ENCODE results near the gene ARHGDIG.

ARHGDIG gene

DNA sequence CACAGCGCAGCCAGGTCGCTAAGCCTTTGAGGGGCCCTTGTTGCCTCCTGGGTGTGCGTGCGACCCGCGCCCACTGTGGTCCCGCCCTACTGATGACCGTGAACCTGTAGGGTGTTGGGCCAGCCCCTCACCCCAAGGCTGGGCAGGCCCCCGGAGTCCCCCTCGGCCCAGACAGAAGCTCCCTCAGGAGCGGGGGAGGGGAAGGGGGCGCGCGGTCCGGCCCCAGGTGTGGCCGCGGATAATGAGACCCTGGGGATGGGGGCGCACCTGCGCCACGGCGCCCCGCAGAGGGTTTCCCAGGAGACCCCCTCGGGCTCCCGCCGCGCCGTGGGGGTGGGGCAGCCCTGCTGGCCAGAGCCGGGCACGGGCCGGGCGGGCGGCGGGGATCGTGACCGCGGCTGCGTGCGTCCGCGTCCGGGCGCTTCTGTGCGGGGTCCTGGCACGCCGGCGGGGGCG, 358 bp upstream of the ARHGDIG start:
- FAIRE-seq (no peak), DNase-seq (ENCODE audit: low spot score) (no peak)

DNA sequence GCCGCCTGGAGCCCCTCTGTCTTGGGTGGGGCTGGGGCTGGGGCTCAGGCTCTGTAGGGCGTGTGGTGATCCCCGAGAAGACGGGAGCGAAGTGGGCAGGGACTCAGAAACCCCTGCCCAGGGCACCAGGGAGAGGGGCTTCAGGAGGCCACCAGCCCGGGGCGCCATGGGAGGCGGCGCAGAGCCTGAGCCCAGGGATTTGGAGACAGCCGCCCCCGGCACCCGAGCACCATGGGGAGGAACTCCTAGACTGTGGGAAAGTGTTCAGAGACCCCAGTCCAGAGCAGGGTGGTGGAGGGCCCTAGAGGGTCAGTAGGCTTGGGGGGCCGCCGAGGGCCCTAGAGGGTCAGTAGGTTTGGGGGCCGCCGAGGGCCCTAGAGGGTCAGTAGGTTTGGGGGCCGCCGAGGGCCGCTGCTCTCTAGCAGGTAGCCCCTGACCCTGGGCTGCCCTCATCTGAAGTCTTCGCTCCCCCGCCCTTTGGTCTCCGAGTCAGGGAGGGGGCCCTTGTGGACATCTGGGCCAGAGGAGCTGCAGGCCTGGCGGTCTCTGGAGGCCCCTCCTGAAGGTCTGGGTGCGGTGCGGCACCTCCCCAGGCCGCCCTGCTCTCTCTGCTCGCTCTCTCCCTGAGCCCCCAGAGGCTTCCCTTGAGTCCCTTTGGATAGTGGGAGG, 734 bp downstream of the ARHGDIG start:
- FAIRE-seq = no peak

DNA sequence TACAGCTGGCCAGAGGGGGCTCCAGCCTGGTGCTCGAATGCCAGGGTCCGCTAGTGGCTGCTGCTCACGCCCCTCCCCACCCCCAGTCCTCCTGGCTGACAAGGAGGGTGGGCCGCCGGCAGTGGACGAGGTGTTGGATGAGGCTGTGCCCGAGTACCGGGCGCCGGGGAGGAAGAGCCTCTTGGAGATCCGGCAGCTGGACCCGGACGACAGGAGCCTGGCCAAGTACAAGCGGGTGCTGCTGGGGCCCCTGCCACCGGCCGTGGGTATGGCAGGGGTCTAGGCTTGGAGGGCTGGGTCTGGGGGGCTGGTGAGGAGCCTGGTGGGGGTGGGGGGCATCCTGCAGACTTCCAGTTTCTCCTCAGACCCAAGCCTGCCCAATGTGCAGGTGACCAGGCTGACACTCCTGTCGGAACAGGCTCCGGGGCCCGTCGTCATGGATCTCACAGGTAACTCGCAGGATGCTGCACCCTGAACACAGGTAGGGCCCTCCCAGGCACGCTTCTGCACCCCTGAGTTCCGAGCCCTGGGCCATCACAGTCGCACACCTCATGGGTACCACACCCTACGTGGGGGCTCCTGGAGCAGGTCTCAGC, 1.4 kb downstream of the ARHGDIG start:
- FAIRE-seq (no peak), DNase-seq (ENCODE audit: low spot score) (no peak)

More for the DNA sequence above, 734 bp downstream of the ARHGDIG start:
- DNase-seq (ENCODE audit: low spot score) = no peak

GRCh38 chr16:282491-282890, 2.1 kb downstream of the ARHGDIG start:
- no peak for DNase-seq (ENCODE audit: low spot score)
- no peak for FAIRE-seq

DNA sequence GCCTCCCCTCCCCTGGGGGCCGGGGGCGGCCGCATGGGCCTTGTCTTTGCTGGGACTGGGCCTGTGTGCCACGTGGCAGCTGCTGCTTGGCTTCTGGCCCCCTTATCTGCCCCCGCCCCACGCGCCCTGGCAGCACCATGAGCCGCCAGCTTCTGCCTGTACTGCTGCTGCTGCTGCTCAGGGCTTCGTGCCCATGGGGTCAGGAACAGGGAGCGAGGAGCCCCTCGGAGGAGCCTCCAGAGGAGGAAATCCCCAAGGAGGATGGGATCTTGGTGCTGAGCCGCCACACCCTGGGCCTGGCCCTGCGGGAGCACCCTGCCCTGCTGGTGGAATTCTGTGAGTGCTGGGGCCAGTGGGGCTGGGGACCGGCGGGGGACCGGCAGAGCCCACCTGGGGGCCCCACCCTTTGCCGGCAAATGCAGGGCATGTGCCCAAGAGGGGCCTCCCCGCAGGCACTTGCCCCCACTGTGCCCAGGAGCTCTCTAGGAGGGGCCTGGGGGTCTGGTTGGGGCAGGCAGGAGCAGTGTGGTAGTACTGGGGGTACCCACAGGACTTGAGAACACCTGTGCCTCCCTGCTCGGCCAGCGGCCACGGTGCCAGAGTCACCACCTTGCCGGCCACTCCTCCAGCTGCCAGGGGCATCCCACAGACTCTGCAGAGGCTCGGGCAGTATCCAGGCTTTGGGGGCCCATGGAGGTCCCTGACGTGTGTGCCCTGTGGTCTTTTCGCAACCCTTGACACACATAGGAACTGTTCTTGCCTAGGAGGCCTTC, 2.8 kb downstream of the ARHGDIG start, which contains the start of gene PDIA2:
Gene PDIA2 (plus strand): TSS at position 132 of the 773 bp plus-strand sequence. CDS start 6 bp downstream, at position 138.
- no peak for FAIRE-seq
- no peak for DNase-seq (ENCODE audit: low spot score)

- DNase-seq (ENCODE audit: low spot score) = no peak
- FAIRE-seq = no peak
These were observed 4.1 kb downstream of the ARHGDIG start for GRCh38 chr16:284204-285120.

- DNase-seq (ENCODE audit: low spot score) = peak; percentile 79
These were observed 5.0 kb downstream of the ARHGDIG start for GRCh38 chr16:285146-286055.

GRCh38 chr16:286491-287297, 6.3 kb downstream of the ARHGDIG start:
- FAIRE-seq = no peak
- no peak for DNase-seq (ENCODE audit: low spot score)

More at GRCh38 chr16:285146-286055, 5.0 kb downstream of the ARHGDIG start:
- peak; percentile 86 for FAIRE-seq

- no peak for DNase-seq (ENCODE audit: low spot score)
- no peak for FAIRE-seq
These were observed 7.0 kb downstream of the ARHGDIG start for GRCh38 chr16:287298-287811.

- DNase-seq (ENCODE audit: low spot score) (no peak), FAIRE-seq (no peak)
These were observed 7.9 kb downstream of the ARHGDIG start for GRCh38 chr16:287981-288920.

GRCh38 chr16:289395-289997, 9.1 kb downstream of the ARHGDIG start:
- DNase-seq (ENCODE audit: low spot score) (no peak), FAIRE-seq (no peak)

GRCh38 chr16:290015-290680, 9.8 kb downstream of the ARHGDIG start:
- no peak for FAIRE-seq

DNA sequence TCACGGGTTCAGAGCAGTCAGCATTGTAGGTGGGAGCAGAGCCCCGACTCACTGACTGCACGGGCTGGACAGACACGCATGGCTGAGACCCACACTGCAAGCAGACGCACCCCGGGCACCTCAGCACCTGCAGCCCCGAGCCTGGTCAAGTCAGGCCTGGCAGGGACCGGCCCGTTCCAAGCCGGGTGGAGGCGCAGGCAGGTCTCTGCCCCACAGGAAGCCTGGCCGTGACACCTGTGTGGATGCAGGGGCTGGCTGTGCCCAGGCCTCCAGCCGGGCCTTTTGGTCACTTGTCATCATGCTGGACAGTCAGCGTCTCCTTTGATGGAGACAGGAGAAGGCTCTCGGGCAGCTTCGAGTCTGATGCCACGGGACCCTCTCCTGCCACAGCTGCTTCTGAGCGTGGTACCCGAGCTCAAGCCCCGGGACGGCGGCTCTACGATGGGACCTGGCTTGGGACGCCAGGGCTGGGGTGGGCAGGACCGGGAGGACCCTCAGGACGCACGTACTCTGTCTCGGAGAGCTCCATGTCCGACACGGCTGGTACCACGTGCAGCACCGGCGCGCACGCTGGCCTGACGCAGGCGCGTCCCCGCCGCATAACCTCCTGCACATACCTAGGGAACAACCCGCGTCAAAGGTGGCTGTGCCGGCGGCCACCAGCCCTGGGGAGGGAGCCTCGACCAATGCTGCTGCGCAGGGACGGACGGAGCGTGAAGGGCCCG, 10.5 kb downstream of the ARHGDIG start:
- FAIRE-seq = no peak
- no peak for DNase-seq (ENCODE audit: low spot score)

More at GRCh38 chr16:290015-290680, 9.8 kb downstream of the ARHGDIG start:
- no peak for DNase-seq (ENCODE audit: low spot score)

GRCh38 chr16:291539-291938, 11.1 kb downstream of the ARHGDIG start:
- no peak for DNase-seq (ENCODE audit: low spot score)
- FAIRE-seq = no peak

DNA sequence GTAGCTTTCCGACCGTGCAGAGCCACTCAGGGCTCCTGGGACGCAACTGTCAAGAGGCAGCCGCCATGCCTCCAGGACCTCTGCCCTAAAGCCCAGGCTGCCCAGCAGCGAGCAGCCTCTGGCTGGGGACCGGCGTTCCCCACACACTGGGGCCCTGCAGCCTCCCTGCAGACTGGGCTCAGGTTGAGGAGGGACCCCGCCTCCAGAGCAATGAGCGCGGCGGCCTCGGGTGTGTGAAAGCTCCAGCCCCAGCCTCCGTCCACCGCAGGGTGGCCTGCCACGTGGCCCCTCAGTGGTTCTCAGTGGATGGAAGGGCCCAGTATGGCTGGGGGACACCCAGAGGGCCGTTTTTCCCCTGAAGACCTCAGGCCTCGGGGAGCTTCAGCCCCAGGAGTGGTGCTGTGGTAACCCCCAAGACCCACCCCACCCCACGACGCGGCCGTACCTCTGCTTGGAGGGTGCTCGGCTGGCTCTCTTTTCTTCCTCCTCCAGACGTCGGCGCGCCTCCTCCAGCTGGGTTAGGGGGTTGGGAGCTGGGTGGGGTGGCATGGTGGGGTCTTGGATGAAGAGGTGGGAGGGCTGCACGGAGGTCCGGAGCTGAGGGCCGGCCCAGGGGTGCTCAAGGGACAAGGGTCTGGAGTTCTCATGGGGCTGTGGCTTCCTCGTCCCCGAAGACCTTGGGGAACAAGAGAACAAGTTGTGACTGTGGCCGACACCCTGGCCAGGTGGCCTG, 12.8 kb downstream of the ARHGDIG start:
- FAIRE-seq = no peak
- no peak for DNase-seq (ENCODE audit: low spot score)

DNA sequence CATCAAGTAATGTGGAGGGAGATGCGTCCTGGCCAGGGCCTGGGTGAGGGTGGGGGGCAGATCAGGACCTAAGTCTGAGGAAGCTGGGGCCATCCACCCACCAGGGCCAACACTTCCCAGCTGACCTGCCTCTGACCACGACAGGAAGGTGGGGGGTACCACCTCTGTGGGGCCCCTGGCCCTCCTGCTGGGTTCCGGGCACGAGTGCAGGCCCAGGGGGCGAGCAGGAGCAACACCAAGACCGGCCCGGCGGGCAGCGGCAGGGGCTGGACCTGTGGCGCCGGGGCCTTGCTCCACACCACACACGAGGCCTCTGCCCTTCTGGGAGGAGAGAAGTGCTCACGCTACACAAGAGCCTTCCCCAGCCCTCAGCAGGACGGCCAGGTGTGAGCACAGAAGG, 15.9 kb downstream of the ARHGDIG start:
- DNase-seq (ENCODE audit: low spot score) (no peak), FAIRE-seq (no peak)

Data from RCC 7860 (cell line).